H9 (cell line): ENCODE results near the gene HAGH. TPM values are rescaled to one million over a fixed set of nuclear protein-coding genes. Genes with fewer than 3 reads are reported as not detected.

Experiments used
- DNase-seq: peaks from one replicate; pipeline ENCODE4 v3.0.0-alpha.2; 2017
- H2AFZ ChIP-seq: one replicate; pipeline ENCODE4 v1.6.1; 2013; ENCODE audit warnings: mild to moderate bottlenecking, low read length, control low read depth, moderate library complexity
- H2AK5ac ChIP-seq: 2 replicates; pipeline ENCODE4 v1.6.1; 2013; ENCODE audit warnings: low read length, control low read depth, mixed read lengths; ENCODE audit not compliant: insufficient read length
- H2BK120ac ChIP-seq: one replicate; pipeline ENCODE4 v1.6.1; 2013; ENCODE audit warnings: low read depth, mild to moderate bottlenecking, low read length, control low read depth, inconsistent platforms; ENCODE audit not compliant: poor library complexity, severe bottlenecking
- H2BK12ac ChIP-seq: 2 replicates; pipeline ENCODE4 v1.6.1; 2013; ENCODE audit warnings: low read length, control low read depth, mixed read lengths, low read depth; ENCODE audit not compliant: insufficient read length
- H2BK15ac ChIP-seq: 2 replicates; pipeline ENCODE4 v1.6.1; 2013; ENCODE audit warnings: low read depth, low read length, control low read depth
- H2BK20ac ChIP-seq: one replicate; pipeline ENCODE4 v1.6.1; 2013; ENCODE audit warnings: low read depth, mild to moderate bottlenecking, low read length, control low read depth, inconsistent platforms; ENCODE audit not compliant: poor library complexity, severe bottlenecking
- H2BK5ac ChIP-seq: 2 replicates; pipeline ENCODE4 v1.6.1; 2013; ENCODE audit warnings: low read length, control low read depth, mixed read lengths; ENCODE audit not compliant: insufficient read length
- H3K14ac ChIP-seq: 2 replicates; pipeline ENCODE4 v1.6.1; 2013; ENCODE audit warnings: low read length, control low read depth; ENCODE audit not compliant: insufficient read depth
- H3K18ac ChIP-seq: 2 replicates; pipeline ENCODE4 v1.6.1; 2013; ENCODE audit warnings: low read depth, mild to moderate bottlenecking, mixed read lengths, low read length, control low read depth; ENCODE audit not compliant: insufficient read length
- H3K23ac ChIP-seq: 2 replicates; pipeline ENCODE4 v1.6.1; 2013; ENCODE audit warnings: low read length, control low read depth, mixed read lengths, low read depth; ENCODE audit not compliant: insufficient read length
- H3K23me2 ChIP-seq: 2 replicates; pipeline ENCODE4 v1.6.1; 2013; ENCODE audit warnings: low read depth, mild to moderate bottlenecking, mixed read lengths, low read length, control low read depth; ENCODE audit not compliant: insufficient read length, poor library complexity, severe bottlenecking
- H3K27ac ChIP-seq: 2 replicates; pipeline ENCODE4 v1.5.1; 2013; ENCODE audit warnings: low read length, control low read depth, mixed read lengths, low read depth; ENCODE audit not compliant: insufficient read length
- H3K27me3 ChIP-seq: 2 replicates; pipeline ENCODE4 v1.6.1; 2013; ENCODE audit warnings: low read length, control low read depth, inconsistent platforms; ENCODE audit not compliant: insufficient read depth
- H3K4ac ChIP-seq: 2 replicates; pipeline ENCODE4 v1.6.1; 2013; ENCODE audit warnings: low read depth, mild to moderate bottlenecking, control low read depth, inconsistent platforms, low read length, moderate library complexity
- H3K4me1 ChIP-seq: 2 replicates; pipeline ENCODE4 v1.6.1; 2013; ENCODE audit warnings: low read length, control low read depth, inconsistent platforms; ENCODE audit not compliant: insufficient read depth
- H3K4me2 ChIP-seq: 2 replicates; pipeline ENCODE4 v1.6.1; 2013; ENCODE audit warnings: low read length, control low read depth, mixed read lengths; ENCODE audit not compliant: insufficient read length, insufficient read depth
- H3K56ac ChIP-seq: 2 replicates; pipeline ENCODE4 v1.6.1; 2013; ENCODE audit warnings: low read depth, mild to moderate bottlenecking, mixed read lengths, low read length, control low read depth; ENCODE audit not compliant: insufficient read length
- H3K79me1 ChIP-seq: 2 replicates; pipeline ENCODE4 v1.6.1; 2013; ENCODE audit warnings: low read depth, mild to moderate bottlenecking, moderate library complexity, low read length, control low read depth, inconsistent platforms; ENCODE audit not compliant: insufficient read depth, poor library complexity, severe bottlenecking
- H3K79me2 ChIP-seq: 2 replicates; pipeline ENCODE4 v1.6.1; 2013; ENCODE audit warnings: low read length, control low read depth, inconsistent platforms; ENCODE audit not compliant: insufficient read depth
- H3K9ac ChIP-seq: 2 replicates; pipeline ENCODE4 v1.6.1; 2013; ENCODE audit warnings: low read length, control low read depth, mixed read lengths; ENCODE audit not compliant: insufficient read length; ENCODE audit errors: extremely low read depth
- H3K9me3 ChIP-seq: one replicate; pipeline ENCODE4 v1.6.1; 2013; ENCODE audit warnings: low read depth, low read length, inconsistent platforms; ENCODE audit not compliant: control insufficient read depth
- H3T11ph ChIP-seq: one replicate; pipeline ENCODE4 v1.6.1; 2013; ENCODE audit warnings: mild to moderate bottlenecking, low read length, control low read depth, inconsistent platforms
- H4K20me1 ChIP-seq: one replicate; pipeline ENCODE4 v1.6.1; 2013; ENCODE audit not compliant: control insufficient read depth, insufficient read length, insufficient read depth
- H4K5ac ChIP-seq: 2 replicates; pipeline ENCODE4 v1.6.1; 2013; ENCODE audit warnings: low read depth, mild to moderate bottlenecking, mixed read lengths, low read length, control low read depth; ENCODE audit not compliant: insufficient read length
- H4K8ac ChIP-seq: replicated peaks from 2 replicates; pipeline ENCODE4 v1.6.1; 2013; ENCODE audit warnings: low read length, control low read depth, mixed read lengths, low read depth; ENCODE audit not compliant: insufficient read length
- H4K91ac ChIP-seq: 2 replicates; pipeline ENCODE4 v1.6.1; 2013; ENCODE audit warnings: low read depth, mild to moderate bottlenecking, moderate library complexity, mixed read lengths, low read length, control low read depth; ENCODE audit not compliant: insufficient read length
- H3K27ac Mint-ChIP-seq, 3 experiments: 2 replicates in 2 of 3; 3 replicates in 1 of 3; pipeline ENCODE4 v1.8.0; 2020 to 2021; ENCODE audit warnings: mixed read lengths in 3 of 3, mild to moderate bottlenecking in 1 of 3, moderate library complexity in 1 of 3
- H3K27me3 Mint-ChIP-seq: 2 replicates; pipeline ENCODE4 v1.8.0; 2021; ENCODE audit warnings: low read depth, mild to moderate bottlenecking, moderate library complexity, mixed read lengths
- H3K36me3 Mint-ChIP-seq, 3 experiments: 2 replicates in 2 of 3; 3 replicates in 1 of 3; pipeline ENCODE4 v1.8.0; 2020 to 2021; ENCODE audit warnings: low read depth in 3 of 3, mixed read lengths in 3 of 3; ENCODE audit not compliant: insufficient read depth in 1 of 3
- H3K4me1 Mint-ChIP-seq, 2 experiments: 2 replicates each; pipeline ENCODE4 v1.8.0; 2020; ENCODE audit warnings: mixed read lengths in 2 of 2
- H3K4me3 Mint-ChIP-seq, 2 experiments: 2 replicates in 1 of 2; 3 replicates in 1 of 2; pipeline ENCODE4 v1.8.0; 2020 to 2021; ENCODE audit warnings: mild to moderate bottlenecking in 2 of 2, mixed read lengths in 2 of 2, moderate library complexity in 1 of 2
- H3K9me3 Mint-ChIP-seq, 2 experiments: 2 replicates in 1 of 2; 3 replicates in 1 of 2; pipeline ENCODE4 v1.8.0; 2020; ENCODE audit warnings: mild to moderate bottlenecking in 2 of 2, mixed read lengths in 2 of 2, moderate library complexity in 1 of 2
- WGBS: extraction: QIAGEN DNeasy Blood & Tissue Kit; methylation state at CpG from one replicate; pipeline ENCODE4 v1.1.7; 2013; ENCODE audit warnings: missing lambda C conversion rate, low lambda C conversion rate, mixed read lengths; ENCODE audit not compliant: insufficient read length; ENCODE audit errors: extremely low coverage; 5-methylcytosine and 5-hydroxymethylcytosine counted together
- total RNA-seq: library from RNA; stranded (reverse); gene quantifications from 2 replicates; pipeline ENCODE4 v1.2.1, GENCODE V29; 2021
- TF ChIP-seq, protein P1 (sequence below): fragments of 200-600 bp; sonication (generic); conservative IDR thresholded peaks from 3 replicates; pipeline ENCODE4 v1.8.0; 2021; ENCODE audit warnings: antibody characterized with exemption, mild to moderate bottlenecking

The HAGH gene
- total RNA-seq, 1 experiment from 2014 or later = 30.0 TPM

DNA sequence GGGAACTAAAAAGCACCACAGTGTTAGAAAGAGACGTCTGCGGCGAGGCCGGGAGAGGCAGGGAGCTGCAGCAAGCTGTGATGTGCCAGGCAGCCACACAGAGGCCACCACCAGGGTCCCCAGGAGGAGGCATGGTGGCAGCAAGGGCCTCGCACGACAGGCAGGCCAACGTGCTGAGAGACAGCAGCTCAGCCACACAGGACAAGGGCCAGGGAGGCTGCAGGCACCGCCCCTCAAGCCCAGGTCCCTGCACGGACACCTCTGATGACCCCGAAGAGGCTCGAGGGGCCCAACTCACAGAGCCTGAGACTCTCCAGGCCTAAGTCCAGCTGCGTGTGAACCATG, 5.7 kb downstream of the HAGH start:
- H2AFZ ChIP-seq = no peak overlapping the region
- no peaks in the 10 kb centered on the region for H3K9me3 ChIP-seq
- peaks cover 4% of the 10 kb centered on the region for H3K79me1 ChIP-seq
- H3K4ac ChIP-seq = no peak overlapping the region
- no peak overlapping the region for H3K18ac ChIP-seq
- no CpG with 5 or more reads among the region's 12 CpGs for WGBS
- Mint-ChIP-seq H3K27ac (no peak overlapping the region), H3K36me3 (peaks cover 0 to 10% (median 4%) of the 10 kb centered on the region in 3 experiments; a peak in 5 of 7 replicates), H3K9me3 (no peaks in the 10 kb centered on the region), H3K4me3 (no peak overlapping the region), H3K27me3 (peaks cover 4% of the 10 kb centered on the region), H3K4me1 (0 out of 4 replicates have a peak, but pooled peaks cover 2 to 5% of the 10 kb centered on the region in 2 experiments)
- no peak overlapping the region for H3K9ac ChIP-seq
- H3T11ph ChIP-seq = no peak overlapping the region
- H3K14ac ChIP-seq = no peak overlapping the region
- no peak overlapping the region for H3K27ac ChIP-seq
- TF ChIP-seq, protein P1, sequence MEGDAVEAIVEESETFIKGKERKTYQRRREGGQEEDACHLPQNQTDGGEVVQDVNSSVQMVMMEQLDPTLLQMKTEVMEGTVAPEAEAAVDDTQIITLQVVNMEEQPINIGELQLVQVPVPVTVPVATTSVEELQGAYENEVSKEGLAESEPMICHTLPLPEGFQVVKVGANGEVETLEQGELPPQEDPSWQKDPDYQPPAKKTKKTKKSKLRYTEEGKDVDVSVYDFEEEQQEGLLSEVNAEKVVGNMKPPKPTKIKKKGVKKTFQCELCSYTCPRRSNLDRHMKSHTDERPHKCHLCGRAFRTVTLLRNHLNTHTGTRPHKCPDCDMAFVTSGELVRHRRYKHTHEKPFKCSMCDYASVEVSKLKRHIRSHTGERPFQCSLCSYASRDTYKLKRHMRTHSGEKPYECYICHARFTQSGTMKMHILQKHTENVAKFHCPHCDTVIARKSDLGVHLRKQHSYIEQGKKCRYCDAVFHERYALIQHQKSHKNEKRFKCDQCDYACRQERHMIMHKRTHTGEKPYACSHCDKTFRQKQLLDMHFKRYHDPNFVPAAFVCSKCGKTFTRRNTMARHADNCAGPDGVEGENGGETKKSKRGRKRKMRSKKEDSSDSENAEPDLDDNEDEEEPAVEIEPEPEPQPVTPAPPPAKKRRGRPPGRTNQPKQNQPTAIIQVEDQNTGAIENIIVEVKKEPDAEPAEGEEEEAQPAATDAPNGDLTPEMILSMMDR = no peak
- no peaks in the 10 kb centered on the region for H4K20me1 ChIP-seq
- H2BK20ac ChIP-seq = no peak overlapping the region
- no peak overlapping the region for H2AK5ac ChIP-seq
- no peak overlapping the region for H2BK12ac ChIP-seq
- H3K4me2 ChIP-seq = no peak overlapping the region
- H3K56ac ChIP-seq = no peak overlapping the region
- H3K4me1 ChIP-seq = no peaks in the 10 kb centered on the region; the same call in 1 of the 2 replicates
- H4K8ac ChIP-seq = no peak overlapping the region
- H2BK120ac ChIP-seq = no peak overlapping the region
- no peak overlapping the region for H3K23ac ChIP-seq
- no peak overlapping the region for H2BK15ac ChIP-seq
- no peak overlapping the region for H4K91ac ChIP-seq
- H3K27me3 ChIP-seq = no peaks in the 10 kb centered on the region
- peaks cover 2% of the 10 kb centered on the region for H3K23me2 ChIP-seq
- no peak overlapping the region for H2BK5ac ChIP-seq
- no peak overlapping the region for H4K5ac ChIP-seq
- no peak for DNase-seq
- no peaks in the 10 kb centered on the region for H3K79me2 ChIP-seq
